Choroid plexus epithelial cell (primary cell): Measurements from ENCODE around the gene CRHR2.

Source experiments
- DNase-seq: peaks from one replicate; pipeline ENCODE4 v3.0.0-alpha.2; 2010; ENCODE audit warnings: low read depth
- H3K4me3 ChIP-seq: 2 replicates; pipeline ENCODE4 v1.5.1; 2011; ENCODE audit warnings: low read depth, mild to moderate bottlenecking, control low read depth, low read length, moderate library complexity
- CTCF ChIP-seq: conservative IDR thresholded peaks from 2 replicates; pipeline ENCODE4 v1.5.1; 2011; ENCODE audit warnings: low read depth, mild to moderate bottlenecking, control low read depth, inconsistent platforms, low read length, moderate library complexity

CRHR2 gene

DNA sequence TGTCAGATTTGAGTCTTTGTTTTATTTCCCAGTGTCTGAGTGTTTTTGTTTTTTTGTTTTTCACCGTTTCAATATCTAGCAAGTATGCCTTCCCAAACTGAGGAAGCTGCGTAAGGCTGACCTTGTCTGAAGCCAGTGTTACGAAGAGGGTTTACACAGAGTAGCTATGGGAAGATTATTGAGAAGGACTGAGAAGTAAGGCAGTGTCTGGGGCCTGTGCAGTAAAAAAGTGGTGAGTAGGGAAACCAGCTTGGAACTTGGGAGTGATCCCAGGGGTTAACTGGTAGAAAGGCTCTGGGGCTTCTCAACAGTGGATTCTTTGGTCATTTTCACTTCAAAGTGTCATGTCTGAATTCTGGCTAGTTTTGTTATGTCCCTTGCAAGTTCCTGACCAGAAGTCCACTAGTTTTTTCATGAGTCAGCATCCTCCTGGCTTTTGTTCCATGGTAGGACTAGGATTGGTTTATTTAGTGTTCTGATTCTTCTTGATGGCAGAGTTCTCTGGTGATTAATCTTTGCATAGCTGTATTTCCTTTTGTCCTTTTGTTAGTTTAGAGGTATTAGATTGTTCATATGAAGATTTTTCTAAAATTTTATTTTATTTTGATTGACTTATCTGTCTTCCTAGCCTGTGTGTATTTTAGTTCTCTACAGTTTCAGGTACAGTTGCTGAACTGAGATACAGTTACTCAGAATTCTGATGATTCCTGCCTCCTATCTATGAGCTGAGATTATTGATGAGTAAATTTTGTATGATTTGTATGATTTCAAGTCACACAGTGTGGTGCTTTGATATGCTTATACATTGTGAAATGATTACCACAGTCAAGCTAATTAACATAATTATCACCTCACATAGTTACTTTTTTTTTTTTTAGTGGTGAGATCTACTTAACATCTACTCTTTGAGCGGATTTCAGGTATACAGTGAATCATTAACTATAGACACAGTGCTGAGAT is 68.6 kb downstream of the CRHR2 start:
- no peak overlapping the region for H3K4me3 ChIP-seq
- no peak for DNase-seq
- no peak for TF ChIP-seq CTCF

- no peak for DNase-seq
These were observed 69.5 kb downstream of the CRHR2 start for GRCh38 chr7:30612658-30613265.

DNA sequence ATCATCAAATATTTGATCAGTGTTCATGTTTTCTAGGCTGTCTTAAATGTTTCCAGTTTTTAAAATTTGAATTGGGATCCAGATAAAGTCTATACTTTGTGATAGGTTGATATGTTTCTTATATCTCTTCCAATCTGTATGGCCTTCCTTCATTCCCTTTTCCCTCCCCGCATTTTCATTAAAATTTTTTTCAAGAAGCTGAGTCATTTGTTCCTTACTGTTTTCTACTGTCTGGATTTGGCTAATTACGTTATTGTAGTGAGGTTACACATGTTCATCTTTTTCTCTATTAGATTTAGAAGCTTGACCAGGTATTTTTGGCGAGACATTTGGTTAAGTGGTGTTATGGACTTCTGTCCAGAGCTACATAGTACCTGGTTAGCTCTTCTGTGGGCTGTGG is 76.4 kb downstream of the CRHR2 start:
- no peak for TF ChIP-seq CTCF
- no peak for DNase-seq
- H3K4me3 ChIP-seq, result no peak overlapping the region

More at GRCh38 chr7:30612658-30613265, 69.5 kb downstream of the CRHR2 start:
- TF ChIP-seq CTCF, result no peak
- no peak overlapping the region for H3K4me3 ChIP-seq

DNA sequence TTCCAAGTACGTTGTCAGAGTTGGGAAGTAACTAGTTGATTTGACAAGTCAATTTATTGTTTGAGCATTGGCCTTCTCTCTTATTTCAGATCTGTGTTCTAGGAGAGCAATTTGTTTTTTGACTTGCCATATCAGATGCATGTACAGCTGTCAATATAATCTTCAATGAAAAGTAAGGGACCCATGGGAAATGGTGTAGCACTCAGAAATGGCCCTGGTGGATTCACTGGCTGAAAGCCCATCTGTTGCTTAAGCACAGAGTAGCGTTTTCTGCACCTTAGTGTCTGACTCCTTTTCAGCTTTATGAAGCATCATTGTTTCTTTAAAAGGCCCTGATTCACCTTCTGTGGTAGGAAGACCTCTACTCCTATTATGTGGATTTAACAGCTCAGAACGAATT is 77.4 kb downstream of the CRHR2 start:
- DNase-seq, result no peak
- TF ChIP-seq CTCF, result no peak
- no peak overlapping the region for H3K4me3 ChIP-seq
